NCI-H1417 (cell line): ENCODE measurements around the gene RAD51B.

Experiments used
- DNase-seq, 3 experiments: peaks; one replicate each; lab custom pipeline; 2025; lab: John Stamatoyannopoulos, UW

RAD51B gene

DNA sequence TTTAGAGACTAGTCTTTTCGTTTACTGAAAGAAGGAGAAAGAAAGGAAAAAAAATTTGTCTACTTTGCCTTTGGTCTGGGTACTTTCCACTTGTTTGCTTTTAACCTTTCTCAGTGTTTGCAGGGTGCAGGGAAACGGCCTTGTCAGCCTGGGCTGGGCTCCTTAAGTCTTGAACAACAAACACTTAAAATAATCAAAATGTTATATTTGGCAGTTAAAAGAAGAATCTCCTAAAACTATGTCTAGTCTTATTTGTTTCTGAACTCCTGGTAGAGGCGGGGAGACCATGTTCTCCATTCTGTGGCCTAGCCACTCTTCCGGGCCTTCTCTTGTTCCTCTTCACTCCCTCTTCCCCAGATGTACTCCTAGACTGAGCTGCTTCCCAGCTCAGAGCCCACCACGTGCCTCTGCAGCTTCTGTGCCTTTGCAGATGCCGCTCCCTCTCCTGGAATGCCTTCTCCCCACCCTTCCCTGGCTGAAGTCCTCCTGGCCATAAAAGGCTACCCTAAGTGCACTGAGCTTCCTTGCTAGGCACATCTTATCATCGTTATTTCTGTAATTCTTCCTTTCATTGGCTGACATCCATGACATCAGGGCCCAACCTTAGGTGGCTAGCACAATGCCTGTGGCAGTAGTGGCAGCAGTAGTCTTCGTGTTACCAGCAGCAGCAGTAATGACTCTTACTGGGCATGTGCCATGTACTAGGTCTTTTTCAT lies 540.4 kb downstream of the RAD51B start:
- no peak for DNase-seq

DNA sequence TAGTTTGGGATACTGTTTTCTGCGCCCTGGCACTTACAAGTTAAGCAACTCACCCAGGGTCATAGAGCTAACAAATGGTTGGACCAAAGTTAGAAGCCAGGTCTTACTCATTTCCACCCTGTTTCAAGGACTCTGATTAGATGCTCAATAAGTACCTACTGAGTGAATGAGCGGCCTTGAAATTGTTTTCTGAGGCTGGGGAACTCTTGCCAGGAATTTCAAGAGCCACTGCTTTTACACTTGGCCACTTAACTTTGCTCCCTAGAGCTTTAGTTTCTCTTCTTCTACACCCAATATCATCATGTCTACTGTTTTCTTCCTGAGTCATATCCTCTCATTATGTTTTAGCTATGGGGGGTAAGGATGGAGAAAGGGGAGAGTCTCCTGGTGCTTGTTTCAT lies 541.7 kb downstream of the RAD51B start:
- no peak for DNase-seq

DNA sequence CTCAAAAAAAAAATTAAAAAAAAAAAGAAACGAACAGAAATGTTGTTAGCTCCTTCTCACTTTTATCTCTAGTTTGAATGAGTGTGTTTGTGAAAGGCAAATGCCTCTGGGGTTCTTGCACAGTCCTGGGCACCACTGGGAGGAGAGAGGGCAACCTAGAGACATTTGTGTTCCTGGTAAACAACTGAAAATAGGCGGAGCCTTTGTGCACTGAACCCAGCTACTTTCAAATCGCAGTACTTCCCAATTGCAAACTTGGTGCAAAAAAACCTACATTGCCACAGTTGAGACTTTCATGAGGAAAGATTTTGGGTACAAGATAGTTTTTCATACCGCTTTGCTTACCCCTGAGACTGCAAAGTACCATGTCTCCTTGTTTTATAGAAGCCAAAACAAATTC lies 543.3 kb downstream of the RAD51B start:
- DNase-seq = no peak

DNA sequence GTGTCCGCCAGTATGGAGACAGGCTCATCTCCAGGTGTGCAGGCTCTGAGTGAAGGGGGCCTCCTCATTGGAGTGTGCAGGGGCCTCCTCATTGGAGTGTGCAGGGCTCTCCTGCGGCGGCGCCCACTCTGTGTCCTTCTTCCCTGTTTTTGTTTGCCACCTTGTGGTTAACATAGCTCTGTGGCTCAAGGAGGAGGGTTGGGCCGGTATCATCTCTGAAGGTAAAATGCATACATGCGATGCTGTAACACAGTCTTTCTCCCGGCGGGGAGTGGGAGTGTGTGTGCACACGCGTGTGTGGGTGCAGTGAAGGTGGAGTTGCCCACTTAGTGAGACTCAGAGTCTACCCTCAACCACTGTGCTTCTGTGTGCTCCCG lies 543.9 kb downstream of the RAD51B start:
- DNase-seq = peak in 1 of 3 experiments; percentile 11

DNA sequence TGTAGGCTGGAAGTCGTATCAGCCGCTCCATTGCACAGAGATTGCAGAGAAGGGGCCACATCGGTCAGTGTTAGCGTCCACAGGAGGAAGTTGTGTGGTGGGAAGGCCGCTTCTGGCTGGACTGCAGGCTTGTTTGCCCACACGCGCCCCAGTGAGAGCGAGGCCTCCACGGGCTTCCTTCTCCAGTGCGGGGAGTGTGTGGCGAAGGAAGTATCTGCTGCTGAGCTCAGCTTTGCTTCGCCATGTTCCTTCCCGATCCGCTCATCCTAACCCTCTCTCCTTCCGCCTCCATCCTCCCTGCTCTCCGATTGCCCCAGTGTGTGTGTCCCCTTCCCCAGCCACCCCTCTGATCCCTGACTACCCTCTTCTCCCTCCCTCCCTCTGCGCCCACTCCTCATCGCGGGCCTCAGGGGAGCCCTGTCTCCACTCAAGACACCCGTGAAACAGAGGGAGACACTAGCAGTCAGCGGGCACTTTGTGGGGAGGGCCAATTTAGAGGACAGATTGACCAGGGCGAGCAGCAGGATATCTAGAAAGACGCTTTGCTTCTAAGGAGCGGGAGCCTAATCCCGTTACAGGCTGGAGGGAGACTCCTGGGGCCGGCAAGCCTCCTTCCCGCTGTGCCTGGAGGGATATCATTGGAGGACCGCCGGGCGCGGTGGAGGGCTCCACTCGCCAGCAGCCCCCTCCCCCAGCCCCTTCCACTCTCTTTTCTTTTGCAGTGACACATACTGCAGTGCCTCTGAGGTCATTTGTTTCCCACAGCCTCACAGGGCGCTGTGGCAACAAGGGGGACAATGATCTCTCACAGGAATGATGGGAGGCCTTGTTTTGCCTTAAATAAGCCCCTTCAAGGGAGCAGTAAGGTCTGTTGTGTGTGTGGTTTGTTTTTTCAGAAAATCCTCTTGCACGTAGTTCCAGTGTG lies 544.5 kb downstream of the RAD51B start:
- peak in 1 of 3 experiments; percentile 11 for DNase-seq

DNA sequence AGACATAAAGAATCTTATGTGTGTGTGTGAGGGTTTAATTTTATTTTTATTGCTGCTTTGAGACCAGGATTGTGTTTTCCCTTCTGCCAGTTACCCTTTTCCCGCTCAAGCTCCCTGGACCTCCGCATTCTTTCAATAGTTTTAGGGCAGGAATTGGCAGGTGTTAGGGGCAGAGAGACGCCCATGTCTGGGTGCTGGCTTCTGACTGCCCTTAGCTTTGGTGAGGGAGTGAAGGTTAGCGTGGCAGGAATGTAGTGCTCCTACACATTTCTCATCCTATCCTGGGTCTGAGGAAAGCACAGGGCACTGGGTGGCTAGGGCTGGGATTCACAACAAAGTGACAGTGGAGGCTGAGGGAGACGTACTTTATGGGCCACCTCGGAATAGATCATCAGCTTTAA lies 545.2 kb downstream of the RAD51B start:
- DNase-seq = no peak

DNA sequence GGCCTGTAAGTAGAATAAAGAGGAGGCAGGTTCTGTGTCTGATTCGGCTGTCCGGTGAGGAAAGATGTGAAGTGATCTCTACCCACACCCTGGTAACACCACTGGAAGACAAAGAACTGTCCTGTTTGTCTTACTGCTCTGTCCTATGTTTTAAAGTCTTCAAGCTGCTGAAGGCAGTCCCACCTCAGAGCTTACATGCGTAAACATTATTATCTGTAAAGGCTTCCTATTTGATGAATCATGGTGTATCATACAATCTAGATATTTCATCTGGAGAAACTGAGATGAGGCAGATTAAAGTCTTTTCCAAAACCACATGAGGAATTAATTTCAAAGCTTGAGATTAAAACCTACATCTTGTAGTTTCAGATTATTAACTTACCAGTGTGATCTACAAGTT lies 545.6 kb downstream of the RAD51B start:
- DNase-seq = no peak

DNA sequence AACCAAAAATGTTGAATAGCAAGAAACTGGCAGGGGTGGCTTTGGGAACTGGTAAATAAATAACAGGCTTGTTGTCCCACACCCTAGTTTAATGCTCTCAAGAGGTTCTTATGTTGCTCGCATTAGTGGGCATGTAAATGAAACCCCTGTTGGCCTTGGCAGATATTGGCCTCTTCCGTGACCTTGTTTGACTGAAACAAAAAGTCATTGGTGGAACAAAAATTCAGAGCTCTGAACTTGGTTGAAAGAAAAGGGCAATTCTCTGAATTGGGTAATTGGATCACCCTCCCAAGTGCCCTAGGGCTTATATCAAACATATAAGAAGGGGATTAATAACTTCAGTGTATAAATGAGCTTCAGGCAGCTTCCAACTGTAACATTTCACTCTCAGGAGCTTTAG lies 547.1 kb downstream of the RAD51B start:
- no peak for DNase-seq

DNA sequence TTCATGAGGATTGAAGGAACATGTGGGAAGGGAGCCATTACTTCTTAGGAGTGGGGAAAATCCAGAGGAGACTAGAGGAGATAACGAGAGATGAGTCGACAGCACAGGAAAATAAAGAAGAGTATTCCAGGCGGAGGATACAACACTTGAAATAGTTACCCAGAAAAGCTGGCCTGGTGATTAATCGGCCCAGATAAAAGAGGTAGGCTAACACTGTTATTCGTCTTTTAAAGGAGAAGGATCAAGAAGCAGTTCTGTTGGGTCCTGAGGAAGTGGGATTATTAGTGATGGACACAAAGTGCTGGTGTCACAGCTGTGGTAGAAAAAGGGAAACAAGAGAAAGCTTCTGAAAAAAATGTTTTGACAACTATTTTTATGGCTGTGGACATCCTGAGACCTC lies 548.0 kb downstream of the RAD51B start:
- DNase-seq = no peak

DNA sequence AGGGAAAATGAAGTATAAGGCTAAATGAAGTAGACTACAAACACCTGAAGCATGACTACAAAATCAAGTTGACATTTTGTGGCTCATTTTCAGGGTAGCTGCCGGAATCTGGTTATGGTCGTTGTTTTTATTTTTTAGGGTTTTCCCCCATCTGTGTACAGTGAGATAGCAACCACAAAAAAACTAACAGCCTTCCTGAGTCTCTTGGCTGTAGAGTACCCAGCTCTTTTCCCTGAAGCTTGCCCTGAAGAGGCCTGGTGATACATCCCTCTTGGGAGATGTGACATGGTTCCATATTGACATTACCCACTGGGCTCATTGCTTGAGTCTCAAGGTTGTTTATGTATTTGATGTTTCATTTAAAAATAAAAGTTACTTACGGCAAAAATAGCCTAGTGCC lies 549.3 kb downstream of the RAD51B start:
- DNase-seq = no peak

DNA sequence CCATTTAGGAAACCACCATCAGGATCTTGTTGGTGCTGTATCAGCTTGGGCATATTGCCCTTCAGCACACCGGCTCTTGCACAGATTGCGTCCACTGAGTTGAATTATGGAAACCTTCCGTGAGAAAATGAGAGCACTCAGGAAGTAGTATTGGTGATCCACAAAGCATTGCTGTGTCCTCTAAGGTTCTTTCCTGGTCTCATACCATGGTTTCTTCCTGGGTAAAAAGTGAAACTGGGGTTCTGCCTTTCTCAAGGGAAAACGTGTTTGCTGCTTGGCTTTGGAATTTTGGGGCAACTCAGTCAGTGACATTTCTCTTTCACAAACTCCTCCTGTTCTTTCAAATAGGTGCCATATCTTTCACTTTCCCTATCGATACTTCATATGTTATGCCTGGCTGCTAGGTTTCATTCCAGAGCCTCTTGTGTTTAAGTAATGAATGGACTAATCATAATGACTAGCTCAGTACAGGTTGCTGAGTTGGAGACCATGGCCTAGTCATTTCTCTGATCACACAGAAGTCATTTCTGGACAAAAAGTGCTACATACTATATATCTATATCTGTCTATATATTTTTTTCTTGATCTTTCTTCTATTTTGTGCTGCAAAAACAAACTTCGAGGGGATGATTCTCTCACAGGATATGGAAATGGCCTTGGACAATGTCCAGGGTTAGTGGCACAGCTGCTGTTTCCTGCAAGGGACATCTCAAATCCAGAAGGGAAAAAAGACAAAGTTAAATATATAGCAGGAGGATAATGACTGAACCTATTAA lies 549.9 kb downstream of the RAD51B start:
- no peak for DNase-seq

DNA sequence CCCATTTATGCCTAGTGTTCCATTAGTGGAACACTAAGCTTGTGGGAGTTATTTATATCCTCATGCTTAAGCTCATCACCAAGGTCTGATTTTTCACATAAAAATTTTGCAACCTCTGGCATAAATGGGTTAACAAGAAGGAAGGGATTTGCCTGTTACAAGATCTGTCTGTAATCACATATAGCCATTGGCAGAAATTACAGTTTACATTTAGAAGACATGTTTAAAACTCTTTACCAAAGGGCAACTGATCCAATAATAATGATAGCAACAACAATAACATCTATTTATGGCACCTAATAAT lies 550.4 kb downstream of the RAD51B start:
- DNase-seq = no peak

DNA sequence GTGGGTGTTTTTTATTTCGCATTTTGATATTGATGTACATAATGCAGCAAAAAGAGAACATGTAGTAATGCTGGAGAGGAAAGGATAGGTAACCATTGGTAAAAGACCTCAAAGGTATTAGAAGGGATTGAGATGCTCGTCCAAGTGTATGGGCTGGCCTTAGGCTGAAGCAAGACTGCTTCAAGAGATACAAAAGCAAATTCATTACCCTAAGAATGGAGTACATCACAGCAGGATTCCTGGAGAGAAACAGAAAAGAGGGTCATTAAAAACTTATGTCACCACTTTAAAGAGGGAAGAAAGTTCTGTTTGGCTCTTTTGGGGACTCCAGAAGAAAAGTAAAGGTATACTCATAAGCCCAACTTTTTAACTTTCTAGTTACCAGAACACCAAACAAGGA lies 552.8 kb downstream of the RAD51B start:
- DNase-seq = no peak

DNA sequence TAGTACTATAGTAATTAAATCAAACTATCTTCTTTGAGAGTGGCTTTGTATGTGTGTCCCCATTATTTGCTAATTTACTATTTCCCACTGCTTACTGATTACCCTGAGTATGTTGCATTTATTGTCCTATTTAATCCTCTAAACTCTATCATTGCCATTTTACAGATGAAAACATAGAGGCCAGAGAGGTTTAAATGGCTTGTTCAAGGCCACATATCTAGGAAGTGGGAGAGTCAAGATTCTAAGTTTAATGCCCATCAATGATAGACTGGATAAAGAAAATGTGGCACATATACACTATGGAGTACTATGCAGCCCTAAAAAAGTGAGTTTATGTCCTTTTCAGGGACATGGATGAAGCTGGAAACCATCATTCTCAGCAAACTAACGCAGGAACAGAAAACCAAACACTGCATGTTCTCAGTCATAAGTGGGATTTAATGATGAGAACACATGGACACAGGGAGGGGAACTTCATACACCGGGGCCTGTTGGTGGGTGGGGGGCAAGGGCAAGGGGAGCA lies 553.6 kb downstream of the RAD51B start:
- DNase-seq = no peak

DNA sequence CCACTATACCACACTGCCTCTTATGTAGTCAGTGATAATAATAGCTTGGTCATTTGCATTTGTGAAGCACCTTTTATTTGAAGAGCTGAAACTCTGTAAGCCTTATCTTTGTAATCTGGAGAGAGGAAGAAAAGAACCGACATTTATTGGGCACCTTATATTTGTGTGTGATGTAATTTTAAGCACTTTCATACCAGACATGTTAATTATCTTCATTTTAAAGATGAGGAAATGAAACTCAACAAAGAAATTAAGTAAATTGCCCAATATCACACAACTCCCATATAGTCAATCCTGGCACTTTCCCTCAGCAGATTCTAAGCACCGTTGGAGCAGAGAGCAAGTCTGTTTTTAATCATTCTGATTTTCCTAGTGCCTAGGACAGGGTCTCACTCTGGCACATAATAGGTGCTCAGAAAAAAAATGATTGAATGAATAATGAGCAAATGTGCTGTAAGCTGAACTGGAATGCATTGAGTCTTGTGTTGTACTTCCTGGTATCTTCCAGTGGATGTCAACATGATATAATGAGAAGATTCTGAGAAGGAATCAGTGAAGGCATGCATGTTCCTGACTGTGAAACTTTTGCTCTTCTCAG lies 554.4 kb downstream of the RAD51B start:
- no peak for DNase-seq

DNA sequence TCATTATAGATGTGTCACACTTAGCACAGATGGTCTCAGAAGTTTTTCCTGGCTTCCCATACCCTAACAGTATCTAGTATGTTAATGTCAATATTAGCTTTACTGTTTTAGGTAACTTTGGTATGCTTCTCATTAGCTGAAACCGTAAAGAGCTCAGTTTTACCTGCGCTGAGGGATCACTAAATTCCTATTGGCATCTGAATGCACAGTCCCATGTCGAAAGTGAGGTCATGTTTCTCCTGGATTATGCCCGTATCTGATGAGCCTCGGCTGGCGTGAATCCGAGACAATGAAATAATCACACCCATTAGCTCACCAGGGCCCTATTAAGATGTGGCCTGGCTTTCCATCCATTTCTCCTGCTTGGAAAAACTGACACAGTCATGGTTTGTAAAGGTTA lies 555.1 kb downstream of the RAD51B start:
- DNase-seq = peak in 1 of 3 experiments; percentile 17

DNA sequence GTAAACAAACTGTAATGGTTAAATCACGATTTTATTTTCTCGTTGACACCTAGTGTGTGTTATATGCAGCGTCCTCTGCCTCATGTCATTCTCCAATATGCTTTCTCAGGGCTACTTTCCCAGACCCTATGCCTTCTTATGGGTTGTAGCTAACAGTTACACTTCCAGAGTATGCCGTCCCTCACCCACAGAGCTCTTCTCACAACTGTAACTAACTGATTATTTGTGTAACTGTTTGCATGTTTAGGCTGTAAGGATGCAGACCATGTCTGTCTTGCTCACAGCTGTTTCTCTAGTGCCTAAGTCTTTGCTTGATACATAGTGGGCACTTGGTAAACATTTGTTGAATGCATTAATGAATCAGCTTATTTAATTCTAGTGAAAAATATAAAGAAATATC lies 555.8 kb downstream of the RAD51B start:
- DNase-seq = no peak

DNA sequence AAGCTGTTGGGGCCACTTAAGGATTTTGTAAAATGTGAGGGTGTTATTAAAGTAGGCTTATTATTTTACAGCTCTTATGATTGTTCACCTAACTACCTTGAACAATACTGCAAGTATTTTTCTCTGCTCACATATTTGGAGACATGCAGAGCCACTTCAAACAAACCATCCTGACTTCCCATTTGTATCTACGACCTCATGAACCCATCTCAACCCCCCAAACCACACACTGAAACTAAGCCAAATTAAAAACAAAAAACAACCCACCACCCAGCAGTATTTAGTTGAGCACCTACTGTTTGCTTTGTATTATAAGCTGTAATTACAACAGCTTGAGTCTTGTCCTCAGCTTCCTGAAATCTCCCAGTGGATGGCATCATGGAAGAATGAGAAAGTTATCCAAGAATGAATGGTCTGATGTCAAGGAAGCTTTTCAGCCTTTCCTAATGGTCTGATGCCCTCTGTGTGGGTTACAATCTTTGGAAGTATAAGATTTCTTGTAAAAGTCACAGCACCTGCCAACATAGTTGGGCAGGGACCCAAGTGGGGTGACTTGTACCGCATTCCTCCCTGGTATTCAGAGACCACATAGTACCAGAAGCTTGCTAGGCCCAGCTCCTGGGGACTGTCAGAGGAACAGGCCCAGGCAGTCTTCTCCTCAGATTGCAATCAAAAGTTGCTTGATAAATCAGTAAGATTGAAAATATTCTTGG lies 556.6 kb downstream of the RAD51B start:
- DNase-seq = no peak

DNA sequence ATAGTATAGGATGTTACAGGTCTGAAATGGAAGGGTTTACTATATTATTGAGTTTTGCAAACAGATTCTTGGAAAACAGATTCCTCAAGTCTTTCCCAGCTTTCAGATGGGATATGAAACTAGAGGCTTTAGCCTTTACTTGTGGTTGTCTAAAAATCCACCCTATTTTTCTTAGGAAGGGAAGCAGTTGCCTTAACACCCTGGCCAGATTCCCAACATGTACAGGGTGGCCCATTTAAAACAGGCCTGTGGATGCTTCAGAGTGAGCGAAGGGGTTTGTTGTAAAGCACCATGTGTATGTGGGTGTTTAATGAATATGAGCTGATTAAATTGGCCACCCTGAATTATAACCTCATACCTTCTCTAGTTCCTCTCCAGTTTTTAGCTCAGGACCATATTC lies 557.4 kb downstream of the RAD51B start:
- DNase-seq = no peak

DNA sequence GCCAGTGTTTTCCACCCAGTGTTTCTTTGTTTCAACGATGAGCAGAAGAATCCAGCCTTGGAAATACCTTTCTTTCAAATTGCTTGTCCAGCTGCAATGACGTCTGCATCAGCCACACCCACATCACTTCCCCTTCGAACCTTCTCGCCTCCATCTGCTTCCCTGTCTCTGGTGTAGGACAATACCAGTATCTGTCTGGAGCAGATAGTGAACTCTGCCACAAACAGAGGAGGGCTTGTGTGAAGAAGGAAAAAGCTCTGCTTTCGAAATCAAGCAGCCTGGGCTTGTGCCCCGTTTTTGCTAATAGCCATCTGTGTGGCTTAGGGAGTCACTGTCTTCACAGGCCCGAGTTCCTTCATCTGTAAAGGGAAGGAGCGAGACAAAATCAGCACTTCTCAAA lies 557.9 kb downstream of the RAD51B start:
- no peak for DNase-seq

DNA sequence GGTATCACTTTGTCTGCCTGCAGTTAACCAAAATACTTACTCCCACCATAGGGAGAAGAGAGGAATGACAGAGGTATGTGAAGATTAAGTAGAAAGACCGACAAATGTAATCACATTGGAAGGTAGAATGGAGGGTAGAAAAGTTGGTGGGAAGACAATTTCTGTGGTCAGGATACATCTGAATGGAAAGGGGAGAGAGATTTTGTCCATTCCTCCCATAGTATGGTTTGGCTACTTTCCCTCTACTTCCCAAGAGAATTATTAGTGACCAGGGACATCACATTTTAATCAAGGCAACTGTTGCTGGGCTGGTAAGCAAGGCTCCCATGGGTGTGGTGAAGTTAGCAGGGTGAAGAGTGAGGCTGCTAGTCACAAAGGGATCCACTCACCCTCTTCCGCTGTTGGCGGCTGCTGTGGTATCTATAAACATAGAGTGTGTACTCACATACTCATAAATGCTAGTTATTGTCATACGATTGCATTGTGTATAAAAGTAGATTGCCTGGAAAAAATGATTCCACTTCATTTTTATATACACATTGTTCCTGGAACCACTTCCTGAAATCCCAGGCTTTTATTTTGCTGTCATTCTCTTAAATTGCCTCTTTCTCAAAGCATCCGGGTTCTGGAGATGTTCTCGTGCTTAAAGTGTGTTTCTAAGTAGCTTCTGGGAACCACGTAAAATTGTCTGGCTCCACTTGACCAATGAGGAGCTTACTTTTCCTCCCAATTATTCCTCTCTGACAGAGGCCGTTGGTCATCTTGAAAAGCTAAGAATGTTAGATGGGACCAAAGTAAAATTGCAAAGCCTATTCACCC lies 560.1 kb downstream of the RAD51B start:
- DNase-seq = peak; percentile 8 to 87 (median 38)
